Endothelial cell of hepatic sinusoid (primary cell): ENCODE measurements around the gene PPFIBP2.

Experiments used
- in situ Hi-C: cut with HindIII; loops from 2 replicates; pipeline ENCODE4 v1.10.0; 2017; ENCODE audit warnings: low sequenced_read_pairs

The PPFIBP2 gene

DNA sequence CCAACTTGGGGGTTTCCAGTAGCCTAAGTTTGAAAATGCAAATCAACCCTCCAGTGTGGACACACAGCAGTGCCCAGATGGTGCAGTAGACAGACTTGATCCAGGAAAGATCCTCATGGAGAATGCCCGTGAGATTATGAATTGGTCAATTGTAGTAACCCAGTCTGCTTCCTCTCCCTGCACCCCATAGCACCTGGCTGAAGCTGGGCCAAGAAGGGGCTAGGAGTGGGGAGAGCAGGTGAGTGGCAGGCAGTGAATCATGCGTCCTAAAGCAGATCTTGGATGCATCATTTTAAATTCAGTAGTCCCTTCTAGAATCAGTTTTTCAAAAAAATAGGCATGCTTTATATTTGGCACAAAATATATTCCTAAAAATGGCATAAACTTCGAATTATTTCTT is 107.3 kb downstream of the PPFIBP2 start:
- in situ Hi-C loops: no loop called here

GRCh38 chr11:7621554-7621953 is 107.8 kb downstream of the PPFIBP2 start:
- in situ Hi-C loops: no loop called here

- in situ Hi-C loops: no loop called here
Observed at GRCh38 chr11:7622721-7623120, 108.9 kb downstream of the PPFIBP2 start.

DNA sequence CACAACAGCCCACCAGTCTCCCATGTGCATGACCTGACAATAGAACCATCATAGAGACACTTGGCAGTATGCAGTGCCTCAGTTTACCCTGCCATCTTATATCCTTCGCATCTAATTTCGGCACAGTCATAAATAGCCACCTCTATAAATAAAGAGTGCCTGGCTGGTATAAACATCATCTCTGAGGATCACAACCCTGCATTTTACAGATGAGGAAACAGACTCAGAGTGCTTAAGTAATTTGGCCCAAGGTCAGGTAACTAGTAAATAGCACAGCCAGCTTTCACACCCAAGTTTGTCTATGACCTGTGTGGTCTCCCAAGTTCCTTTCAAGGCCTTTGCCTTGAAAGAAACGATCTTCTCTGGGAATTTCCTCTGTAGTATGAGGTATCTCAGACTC is 114.9 kb downstream of the PPFIBP2 start:
- in situ Hi-C loops: no loop called here

- in situ Hi-C loops: no loop called here
Observed at GRCh38 chr11:7630002-7630401, 116.2 kb downstream of the PPFIBP2 start.

DNA sequence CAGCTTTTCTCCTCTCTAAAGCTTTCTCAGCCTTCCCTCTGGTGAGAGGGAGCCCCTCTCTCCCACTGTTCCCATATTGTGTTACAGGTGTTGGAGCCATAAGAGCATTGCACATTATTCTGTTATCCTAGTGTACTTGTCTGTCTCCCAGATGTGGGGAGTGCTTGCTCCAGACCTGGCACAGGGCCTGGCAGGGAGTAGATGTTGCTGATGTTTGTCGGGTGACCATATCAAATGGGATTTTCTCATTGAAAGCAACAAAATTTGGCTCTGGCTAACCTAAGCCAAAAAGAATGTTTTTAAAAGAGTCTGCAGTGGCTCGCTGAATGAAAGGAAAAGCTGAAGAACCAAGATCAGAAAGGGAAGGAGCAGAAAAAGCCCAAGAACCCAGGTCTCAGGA is 118.4 kb downstream of the PPFIBP2 start:
- in situ Hi-C loops: no loop called here

DNA sequence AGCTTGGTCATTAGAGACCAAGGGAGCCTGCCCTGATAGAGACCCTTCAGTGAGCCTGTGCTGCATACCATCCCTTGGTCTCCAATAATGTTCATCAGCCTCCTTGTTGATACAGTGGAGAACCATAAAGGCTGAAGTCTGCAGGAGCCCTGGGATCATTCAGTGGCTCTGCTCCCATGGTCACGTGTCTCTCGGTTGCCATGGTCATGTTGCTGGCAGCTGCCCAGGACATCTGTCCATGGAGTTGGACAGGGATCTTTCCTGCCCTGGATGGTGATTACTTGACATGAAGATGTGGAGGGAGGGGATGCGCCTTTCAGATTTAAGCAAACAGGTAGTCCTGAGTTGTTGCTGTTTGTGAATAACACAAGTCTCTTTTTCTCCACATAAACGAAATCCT is 121.3 kb downstream of the PPFIBP2 start:
- in situ Hi-C loops: no loop called here

- in situ Hi-C loops: no loop called here
Observed at GRCh38 chr11:7635708-7636107, 121.9 kb downstream of the PPFIBP2 start.

GRCh38 chr11:7636350-7636749 is 122.6 kb downstream of the PPFIBP2 start:
- in situ Hi-C loops: no loop called here

DNA sequence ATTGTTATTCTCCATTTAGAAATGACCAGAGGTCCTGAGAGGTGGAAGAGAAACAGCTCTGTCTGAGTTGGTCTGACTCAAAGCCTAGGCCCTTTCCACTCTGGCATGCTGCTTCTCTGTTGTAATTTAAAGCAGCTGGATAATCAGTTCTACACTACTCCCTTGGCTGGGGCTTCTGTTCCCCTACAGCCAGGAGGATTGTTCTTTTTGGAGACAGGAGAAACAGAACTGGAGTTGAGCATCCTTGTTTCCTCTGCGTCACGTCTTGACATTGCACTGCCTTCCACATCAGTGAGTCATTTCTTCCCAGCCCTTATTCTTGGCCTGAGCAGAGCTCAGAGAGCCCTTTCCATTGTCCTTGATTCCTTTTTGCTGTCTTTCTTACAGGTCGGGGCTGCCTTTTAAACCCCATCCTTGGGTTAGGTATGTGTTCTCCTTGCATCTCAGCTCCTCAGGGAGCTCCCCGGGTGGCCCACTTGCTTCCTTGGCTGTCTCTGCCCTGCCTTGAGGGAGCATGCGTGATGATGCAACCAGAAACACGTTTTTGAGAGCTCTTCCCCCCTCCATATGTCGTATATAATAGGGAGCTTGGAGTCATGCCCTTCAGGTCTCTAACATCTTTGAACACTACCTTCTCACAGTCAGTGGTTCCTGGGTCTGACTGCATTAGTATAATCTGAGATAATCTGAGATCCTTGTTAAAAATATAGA is 123.8 kb downstream of the PPFIBP2 start:
- in situ Hi-C loops: no loop called here

- in situ Hi-C loops: no loop called here
Observed at GRCh38 chr11:7638710-7639642, 125.2 kb downstream of the PPFIBP2 start.

- in situ Hi-C loops: no loop called here
Observed at GRCh38 chr11:7639643-7640025, 125.8 kb downstream of the PPFIBP2 start.

- in situ Hi-C loops: no loop called here
Observed at GRCh38 chr11:7640816-7641215, 127.0 kb downstream of the PPFIBP2 start.

DNA sequence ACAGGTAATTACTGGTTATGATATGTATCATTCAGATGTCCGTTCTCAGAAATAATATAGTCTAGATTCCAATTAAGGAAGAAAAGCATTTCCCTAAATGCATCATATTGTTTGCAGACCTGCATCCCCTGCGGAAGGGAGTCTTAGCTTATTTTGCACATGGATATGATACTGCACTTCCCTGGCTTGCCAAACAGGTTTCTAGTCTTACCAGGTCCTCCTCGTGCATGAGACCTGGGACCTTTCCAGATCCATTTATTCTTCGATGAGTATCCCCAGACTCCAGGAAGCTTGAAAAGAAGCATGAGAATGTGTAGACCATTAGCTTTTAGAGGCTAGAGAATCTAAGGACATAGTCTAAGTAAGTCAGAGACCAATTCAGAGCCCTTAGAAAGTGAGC is 128.9 kb downstream of the PPFIBP2 start:
- in situ Hi-C loops: no loop called here

GRCh38 chr11:7643314-7643713 is 129.5 kb downstream of the PPFIBP2 start:
- in situ Hi-C loops: no loop called here

GRCh38 chr11:7645206-7645605 is 131.4 kb downstream of the PPFIBP2 start:
- in situ Hi-C loops: no loop called here

- in situ Hi-C loops: no loop called here
Observed at GRCh38 chr11:7646866-7647265, 133.1 kb downstream of the PPFIBP2 start.

DNA sequence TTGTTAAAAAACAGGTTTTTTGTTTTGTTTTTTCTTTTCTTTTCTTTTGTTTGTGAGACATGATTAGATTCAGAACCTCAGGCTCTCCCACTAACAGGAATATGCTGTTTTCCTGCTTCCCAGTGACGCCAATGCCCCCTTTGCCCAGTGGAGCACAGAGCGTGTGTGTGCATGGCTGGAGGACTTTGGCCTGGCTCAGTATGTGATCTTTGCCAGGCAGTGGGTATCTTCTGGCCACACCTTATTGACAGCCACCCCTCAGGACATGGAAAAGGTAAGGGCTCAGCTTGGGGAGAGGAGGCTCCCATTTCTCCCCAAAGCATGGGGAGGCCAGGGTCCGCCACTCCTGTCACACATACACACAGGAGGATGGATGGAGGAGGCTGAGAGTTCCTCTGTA is 134.5 kb downstream of the PPFIBP2 start:
- in situ Hi-C loops: no loop called here

- in situ Hi-C loops: no loop called here
Observed at GRCh38 chr11:7651140-7651551, 137.3 kb downstream of the PPFIBP2 start.

- in situ Hi-C loops: no loop called here
Observed at GRCh38 chr11:7651700-7652099, 137.9 kb downstream of the PPFIBP2 start.

DNA sequence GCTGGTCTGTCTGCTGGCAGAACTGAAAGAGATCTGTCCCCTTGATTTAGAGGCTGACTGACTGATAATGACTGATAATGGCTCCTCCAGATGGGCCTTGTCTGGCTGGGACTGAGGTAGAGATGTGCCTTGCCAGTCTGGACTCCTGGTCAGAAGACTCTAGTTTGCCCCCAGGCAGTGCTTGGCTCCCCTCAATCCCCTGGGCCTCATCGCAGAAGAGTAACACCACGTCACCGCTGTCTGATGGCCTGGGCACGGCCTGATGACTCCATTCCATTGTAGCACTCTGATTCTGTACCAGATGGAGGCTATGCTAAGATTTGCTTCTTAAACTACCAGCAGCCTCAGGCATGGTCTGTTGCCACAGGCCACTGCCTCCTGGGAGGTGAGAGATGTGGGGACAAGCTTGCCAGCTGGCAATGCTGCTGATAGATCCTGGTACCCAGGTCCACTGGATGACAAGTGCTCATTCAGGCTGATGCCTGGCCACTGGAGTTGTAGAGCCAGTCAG is 140.5 kb downstream of the PPFIBP2 start:
- in situ Hi-C loops: no loop called here
